ENCODE results near the gene RALB. TPM values are rescaled to one million over a fixed set of nuclear protein-coding genes. Genes with fewer than 3 reads are reported as not detected.

The RALB gene
- total RNA-seq, 1 experiment from 2014 or later, result 24.6 TPM

DNA sequence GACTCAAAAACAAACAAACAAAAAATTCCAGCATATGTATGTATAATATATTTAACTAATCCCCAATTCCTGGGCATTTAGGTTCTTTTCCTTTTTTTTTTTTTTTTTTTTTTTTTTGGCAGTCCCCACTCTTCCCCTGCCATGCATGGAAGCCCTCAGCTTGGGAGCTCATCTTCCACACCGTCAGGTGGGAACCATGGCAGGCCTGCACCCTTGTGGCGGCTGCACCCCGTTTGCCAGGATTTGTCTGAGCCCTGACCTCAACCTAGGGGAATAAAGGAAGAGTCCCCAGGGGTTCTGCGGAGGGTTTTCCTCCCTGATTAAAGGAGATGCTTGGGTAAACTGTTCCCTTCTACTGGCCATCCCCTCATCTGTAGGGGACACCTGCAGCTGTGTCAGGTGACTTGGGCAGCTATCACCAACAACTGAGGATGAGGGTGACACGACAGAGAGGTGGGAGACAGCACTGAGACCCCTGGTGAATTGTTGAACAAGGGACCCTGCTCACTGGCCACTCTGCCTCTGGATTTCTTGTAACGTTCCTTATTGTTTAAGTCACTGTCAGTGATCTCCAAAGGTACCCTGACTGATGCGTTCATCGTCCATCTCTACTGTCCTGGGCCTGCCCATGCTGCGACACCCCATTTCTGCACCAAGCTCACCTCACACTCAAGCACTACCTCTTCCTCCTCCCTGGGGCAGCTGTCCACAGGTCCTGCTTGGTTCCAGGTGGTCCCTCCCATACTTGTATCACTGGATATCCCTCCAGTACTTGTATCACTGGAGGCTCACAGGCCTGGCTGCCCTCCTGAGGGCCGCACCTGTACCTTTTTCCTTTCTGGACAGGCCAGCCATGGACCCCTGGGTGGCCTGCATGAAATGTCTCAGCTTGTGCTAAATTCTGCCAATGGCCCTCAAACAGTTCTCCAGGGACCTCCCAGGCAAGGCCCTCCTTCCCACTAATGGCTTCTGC is 44.0 kb upstream of the RALB start:
- Mint-ChIP-seq H3K4me3 (no peak overlapping the region), H3K4me1 (peaks cover 4 to 8% of the 10 kb centered on the region in 2 experiments; a peak in 3 of 4 replicates), H3K27ac (no peak overlapping the region; a peak in 1 of 7 replicates), H3K9me3 (no peaks in the 10 kb centered on the region), H3K36me3 (ENCODE audit: insufficient read depth in 1 of 3, low read depth in 3 of 3) (no peaks in the 10 kb centered on the region), H3K27me3 (ENCODE audit: low read depth) (peaks cover 1% of the 10 kb centered on the region; the same call in 1 of the 2 replicates)
- Histone ChIP-seq H2AK5ac (ENCODE audit: insufficient read length, low read length) (no peak overlapping the region), H2BK120ac (ENCODE audit: low read depth, low read length, poor library complexity, severe bottlenecking) (no peak overlapping the region), H3K4ac (ENCODE audit: low read depth, low read length) (no peak overlapping the region), H4K20me1 (ENCODE audit: control insufficient read depth, insufficient read depth, insufficient read length) (no peaks in the 10 kb centered on the region), H3K18ac (ENCODE audit: insufficient read length, low read depth, low read length) (no peak overlapping the region), H3K79me1 (ENCODE audit: insufficient read depth, low read depth, low read length, poor library complexity, severe bottlenecking) (no peaks in the 10 kb centered on the region), H2BK15ac (ENCODE audit: low read depth, low read length) (no peak overlapping the region; the same call in 1 of the 2 replicates), H3K56ac (ENCODE audit: insufficient read length, low read depth, low read length) (no peak overlapping the region), H4K8ac (replicated peaks; ENCODE audit: insufficient read length, low read depth, low read length) (no peak overlapping the region), H3T11ph (ENCODE audit: low read length) (no peak overlapping the region), H2BK5ac (ENCODE audit: insufficient read length, low read length) (no peak overlapping the region), H3K14ac (ENCODE audit: insufficient read depth, low read length) (no peak overlapping the region; the same call in 1 of the 2 replicates), H3K79me2 (ENCODE audit: insufficient read depth, low read length) (no peaks in the 10 kb centered on the region), H3K27ac (ENCODE audit: insufficient read length, low read depth, low read length) (no peak overlapping the region), H4K91ac (ENCODE audit: insufficient read length, low read depth, low read length) (no peak overlapping the region), H4K5ac (ENCODE audit: insufficient read length, low read depth, low read length) (no peak overlapping the region), H3K23me2 (ENCODE audit: insufficient read length, low read depth, low read length, poor library complexity, severe bottlenecking) (no peaks in the 10 kb centered on the region), H3K9ac (ENCODE audit: extremely low read depth, insufficient read length, low read length) (no peak overlapping the region), H2BK12ac (ENCODE audit: insufficient read length, low read depth, low read length) (no peak overlapping the region), H3K27me3 (ENCODE audit: insufficient read depth, low read length) (no peaks in the 10 kb centered on the region), H3K4me2 (ENCODE audit: insufficient read depth, insufficient read length, low read length) (no peak overlapping the region), H2AFZ (ENCODE audit: low read length) (no peak overlapping the region), H3K9me3 (ENCODE audit: control insufficient read depth, low read depth, low read length) (no peaks in the 10 kb centered on the region), H3K4me1 (ENCODE audit: insufficient read depth, low read length) (peaks cover 3% of the 10 kb centered on the region; the same call in 1 of the 2 replicates), H3K23ac (ENCODE audit: insufficient read length, low read depth, low read length) (no peak overlapping the region), H2BK20ac (ENCODE audit: low read depth, low read length, poor library complexity, severe bottlenecking) (no peak overlapping the region)
- TF ChIP-seq, protein P1, sequence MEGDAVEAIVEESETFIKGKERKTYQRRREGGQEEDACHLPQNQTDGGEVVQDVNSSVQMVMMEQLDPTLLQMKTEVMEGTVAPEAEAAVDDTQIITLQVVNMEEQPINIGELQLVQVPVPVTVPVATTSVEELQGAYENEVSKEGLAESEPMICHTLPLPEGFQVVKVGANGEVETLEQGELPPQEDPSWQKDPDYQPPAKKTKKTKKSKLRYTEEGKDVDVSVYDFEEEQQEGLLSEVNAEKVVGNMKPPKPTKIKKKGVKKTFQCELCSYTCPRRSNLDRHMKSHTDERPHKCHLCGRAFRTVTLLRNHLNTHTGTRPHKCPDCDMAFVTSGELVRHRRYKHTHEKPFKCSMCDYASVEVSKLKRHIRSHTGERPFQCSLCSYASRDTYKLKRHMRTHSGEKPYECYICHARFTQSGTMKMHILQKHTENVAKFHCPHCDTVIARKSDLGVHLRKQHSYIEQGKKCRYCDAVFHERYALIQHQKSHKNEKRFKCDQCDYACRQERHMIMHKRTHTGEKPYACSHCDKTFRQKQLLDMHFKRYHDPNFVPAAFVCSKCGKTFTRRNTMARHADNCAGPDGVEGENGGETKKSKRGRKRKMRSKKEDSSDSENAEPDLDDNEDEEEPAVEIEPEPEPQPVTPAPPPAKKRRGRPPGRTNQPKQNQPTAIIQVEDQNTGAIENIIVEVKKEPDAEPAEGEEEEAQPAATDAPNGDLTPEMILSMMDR (conservative IDR thresholded peaks at IDR 0.05), result no peak
- no CpG with 5 or more reads among the region's 10 CpGs for WGBS (ENCODE audit: extremely low coverage, insufficient read length, low lambda C conversion rate)
- DNase-seq, result no peak

Measured in H9 (cell line).